Endothelial cell of hepatic sinusoid (primary cell): ENCODE results near the gene MRPL17.
"Not testable (repeated sequence)": the region's sequence is repeated elsewhere in the genome, so short reads cannot be mapped to it uniquely, and the experiment has no call there.

Experiments
- in situ Hi-C: cut with HindIII; loops from 2 replicates; pipeline ENCODE4 v1.10.0; 2017; ENCODE audit warnings: low sequenced_read_pairs

Gene MRPL17

DNA sequence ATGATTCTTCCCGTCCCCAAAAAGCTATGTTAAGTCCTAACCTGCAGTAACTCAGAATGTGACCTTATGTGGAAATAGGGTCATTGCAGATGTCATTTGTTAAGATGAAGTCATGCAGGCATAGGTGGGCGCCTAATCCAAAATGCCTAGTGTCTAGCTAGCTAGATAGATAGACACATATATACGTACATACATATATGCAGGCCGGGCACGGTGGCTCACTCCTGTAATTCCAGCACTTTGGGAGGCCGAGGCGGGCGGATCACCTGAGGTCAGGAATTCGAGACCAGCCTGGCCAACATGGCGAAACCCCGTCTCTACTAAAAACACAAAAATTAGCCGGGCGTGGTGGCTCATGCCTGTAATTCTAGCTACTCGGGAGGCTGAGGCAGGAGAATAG is 928 bp upstream of the MRPL17 start:
- in situ Hi-C loops, result not testable (repeated sequence)

DNA sequence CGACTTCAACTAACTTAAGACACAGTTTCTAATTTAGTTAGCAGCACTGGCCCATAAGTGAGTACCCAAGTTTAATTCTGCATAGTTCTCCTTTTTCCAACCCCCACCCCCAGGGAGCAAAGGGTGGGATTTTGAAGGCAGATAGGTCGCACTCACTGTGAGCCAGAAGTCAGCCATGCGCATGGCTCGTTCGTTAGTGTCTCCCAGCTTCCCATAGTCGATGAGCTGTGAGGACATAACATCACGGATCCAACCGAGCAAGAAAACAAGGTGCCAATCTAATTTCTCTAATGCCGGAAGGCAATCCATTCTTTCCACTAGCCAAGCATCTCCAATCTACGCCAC is 577 bp downstream of the MRPL17 start:
- in situ Hi-C loops, result no loop called here

GRCh38 chr11:6681949-6682348 is 1.2 kb downstream of the MRPL17 start:
- in situ Hi-C loops, result no loop called here

DNA sequence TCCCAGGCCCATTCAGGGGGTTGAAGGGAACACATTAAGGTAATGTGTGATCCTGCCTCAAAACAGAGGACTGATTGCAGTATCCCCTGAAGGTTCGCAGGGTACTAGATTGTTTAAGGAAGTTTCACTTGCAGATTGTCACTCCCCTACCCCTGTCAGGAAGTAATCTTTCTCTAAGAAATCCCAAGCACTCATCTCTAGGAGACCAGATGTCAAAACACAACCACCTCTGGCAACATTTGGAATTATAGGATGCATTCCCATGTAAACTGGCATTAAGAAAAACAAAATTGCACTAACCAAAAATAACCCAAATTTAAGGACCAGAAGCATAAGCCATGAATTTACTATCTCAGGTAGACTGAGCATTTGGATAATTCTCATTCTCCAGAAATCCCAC is 1.6 kb downstream of the MRPL17 start:
- in situ Hi-C loops, result no loop called here

DNA sequence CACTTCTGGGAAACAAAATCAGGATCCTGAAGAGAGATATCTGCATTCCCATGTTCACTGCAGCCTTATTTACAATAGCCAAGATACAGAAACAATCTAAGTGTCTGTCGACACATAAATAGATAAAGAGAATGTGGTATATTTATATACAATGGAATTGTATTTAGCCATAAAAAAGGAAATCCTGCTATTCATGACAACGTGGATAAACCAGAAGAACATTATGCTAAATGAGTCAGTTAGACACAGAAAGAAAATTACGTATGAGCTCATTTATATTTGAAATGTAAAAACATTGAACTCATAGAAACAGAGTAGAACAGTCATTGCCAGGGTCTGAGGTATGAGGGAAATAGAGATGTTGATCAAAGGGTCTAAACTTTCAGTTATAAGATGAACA is 6.1 kb downstream of the MRPL17 start:
- in situ Hi-C loops, result no loop called here

- in situ Hi-C loops, result no loop called here
Measured at GRCh38 chr11:6674862-6675261, 8.3 kb downstream of the MRPL17 start.

GRCh38 chr11:6674219-6674597 is 8.9 kb downstream of the MRPL17 start:
- in situ Hi-C loops, result no loop called here

DNA sequence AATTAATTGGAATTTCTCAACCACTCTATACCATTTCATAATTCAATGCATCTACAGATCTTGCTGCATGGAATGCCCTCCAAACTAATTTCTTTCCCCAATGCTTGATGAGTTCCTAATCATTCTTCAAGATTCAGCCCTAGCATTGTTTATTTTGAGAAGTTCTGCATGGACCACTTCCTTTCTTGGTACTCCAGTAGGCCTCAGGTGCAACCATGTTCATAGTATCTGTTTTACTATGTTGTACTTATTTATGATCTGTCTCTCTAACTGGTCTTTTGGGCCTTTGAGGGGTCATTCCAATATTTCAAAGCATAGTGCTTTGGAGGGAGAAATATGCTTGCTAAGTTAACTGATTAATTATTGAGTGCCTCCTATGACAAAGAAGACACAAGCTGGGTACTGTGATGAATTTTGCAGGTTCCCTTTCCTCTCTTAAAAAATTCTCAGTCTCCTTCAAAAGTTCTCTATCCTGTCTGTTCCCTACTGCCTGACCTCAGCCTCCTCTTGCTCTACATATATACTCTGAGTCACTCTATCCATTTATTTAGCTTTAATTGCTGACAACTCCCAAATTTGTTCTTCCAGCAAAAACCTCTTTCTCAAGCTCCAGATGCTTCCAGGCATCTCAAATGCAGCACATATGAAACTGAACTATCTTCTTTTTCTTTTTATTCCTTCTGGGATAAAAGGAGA is 9.5 kb downstream of the MRPL17 start:
- in situ Hi-C loops, result no loop called here

DNA sequence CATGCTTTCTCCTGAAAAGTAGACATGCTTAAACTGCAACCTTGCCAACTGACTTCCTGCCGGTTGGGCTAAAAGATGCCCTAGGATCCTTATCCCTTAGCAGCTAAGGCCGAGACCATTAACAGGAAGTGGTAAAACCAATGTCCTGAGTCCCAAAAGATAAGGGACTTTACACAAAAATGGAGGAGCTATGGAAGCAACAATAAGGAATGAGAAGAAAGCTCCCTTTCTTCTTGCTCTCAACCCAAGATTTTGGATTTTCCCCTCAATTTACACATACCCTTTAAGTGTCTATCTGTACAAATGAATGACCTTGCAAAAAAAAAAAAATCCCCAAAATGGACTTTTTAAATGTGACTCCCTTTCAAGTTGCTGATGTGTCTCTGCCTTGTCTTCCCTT is 11.1 kb downstream of the MRPL17 start:
- in situ Hi-C loops, result no loop called here

DNA sequence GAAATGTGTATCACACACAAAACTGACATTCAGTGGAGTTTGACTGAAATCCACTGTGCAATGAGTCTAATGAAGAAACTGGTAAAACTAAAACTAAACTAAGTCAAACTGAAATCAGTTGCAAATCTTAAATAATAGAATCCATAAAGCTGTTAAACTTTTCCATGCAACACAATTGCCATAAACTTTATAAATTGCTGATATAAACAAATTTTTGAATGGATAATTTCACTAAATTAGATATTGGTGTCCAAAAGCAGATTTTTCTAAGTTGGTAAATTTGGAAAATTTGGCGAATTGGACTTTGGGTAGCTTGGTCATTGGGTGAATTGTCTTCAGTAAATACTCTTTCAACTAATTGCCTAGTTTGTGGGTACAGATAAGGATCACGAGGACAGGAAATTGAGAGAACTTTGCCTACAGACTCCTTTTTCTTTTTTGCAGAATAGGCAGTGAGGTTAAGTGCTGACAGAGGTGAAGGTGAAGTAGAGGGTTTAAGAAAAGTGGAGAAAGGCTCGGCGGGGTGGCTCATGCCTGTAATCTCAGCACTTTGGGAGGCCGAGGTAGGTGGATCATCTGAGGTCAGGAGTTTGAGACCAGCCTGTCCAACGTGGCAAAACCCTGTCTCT is 12.8 kb downstream of the MRPL17 start:
- in situ Hi-C loops, result no loop called here

DNA sequence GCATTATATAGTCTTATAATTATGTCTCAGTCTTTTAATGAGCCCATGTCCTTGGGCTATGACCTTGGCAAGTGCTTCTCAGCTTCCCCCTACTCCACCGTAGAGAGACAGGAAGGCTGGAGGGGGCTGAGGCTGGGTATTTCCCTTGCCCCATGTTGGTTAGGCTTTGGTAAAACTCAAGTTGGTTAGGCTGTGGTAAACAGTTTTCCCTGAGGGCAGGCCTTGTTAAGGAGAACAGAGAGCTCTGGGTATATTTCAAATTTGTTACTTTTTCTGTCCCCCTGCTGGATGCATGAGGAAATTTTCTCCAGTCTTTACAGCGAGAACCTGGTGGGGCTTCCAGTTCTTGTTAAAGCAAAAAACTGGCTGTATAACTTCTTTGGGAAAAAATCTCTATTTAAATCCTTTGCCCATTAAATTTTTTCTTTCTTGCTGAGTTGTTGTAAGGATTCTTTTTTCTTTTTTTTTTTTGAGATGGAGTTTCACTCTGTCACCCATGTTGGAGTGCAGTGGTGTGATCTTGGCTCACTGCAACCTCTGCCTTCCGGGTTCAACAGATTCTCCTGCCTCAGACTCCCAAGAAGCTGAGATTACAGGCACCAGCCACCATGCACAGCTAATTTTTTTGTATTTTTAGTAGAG is 15.3 kb downstream of the MRPL17 start:
- in situ Hi-C loops, result no loop called here

DNA sequence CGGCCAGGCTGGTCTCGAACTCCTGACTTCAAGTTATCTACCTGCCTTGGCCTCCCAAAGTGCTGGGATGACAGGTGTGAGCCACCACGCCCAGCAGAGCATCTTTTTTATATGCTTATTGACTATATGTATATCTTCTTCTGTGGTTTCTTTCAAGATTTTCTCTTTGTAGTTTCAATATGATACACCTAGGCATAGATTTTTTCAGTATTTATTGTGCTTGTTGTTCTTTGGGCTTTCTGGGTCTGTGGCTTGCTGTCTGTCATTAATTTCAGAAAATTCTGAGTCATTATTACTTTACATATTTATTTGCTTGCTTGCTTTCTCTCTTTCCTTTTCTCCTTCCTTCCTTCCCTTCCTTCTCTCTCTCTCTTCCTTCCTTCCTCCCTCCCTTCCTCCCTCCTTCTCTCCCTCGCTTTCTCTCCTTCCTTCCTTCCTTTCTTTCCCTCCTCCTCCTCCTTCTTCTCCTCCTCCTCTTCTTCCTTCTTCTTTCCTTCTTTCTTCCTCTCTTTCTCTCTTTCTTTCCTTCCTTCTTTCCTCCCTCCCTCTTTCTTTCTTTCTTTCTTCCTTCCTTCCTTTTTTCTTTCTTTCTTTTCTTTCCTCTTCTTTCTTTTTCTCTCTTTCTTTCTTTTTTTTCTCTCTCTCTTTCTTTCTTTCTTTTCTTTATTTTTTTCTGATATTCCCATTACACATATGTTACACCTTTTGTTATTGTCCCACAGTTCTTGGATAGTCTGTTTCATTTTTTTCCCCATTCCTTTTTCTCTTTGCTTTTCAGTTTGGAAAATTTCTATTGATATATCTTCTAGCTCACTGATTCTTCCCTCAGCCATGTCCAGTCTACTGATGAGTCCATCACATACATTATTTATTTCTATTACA is 16.6 kb downstream of the MRPL17 start:
- in situ Hi-C loops, result no loop called here

GRCh38 chr11:6664551-6664950 is 18.6 kb downstream of the MRPL17 start:
- in situ Hi-C loops, result no loop called here

- in situ Hi-C loops, result no loop called here
Measured at GRCh38 chr11:6663794-6664469, 19.2 kb downstream of the MRPL17 start.

- in situ Hi-C loops, result no loop called here
Measured at GRCh38 chr11:6660712-6661111, 22.4 kb downstream of the MRPL17 start.

DNA sequence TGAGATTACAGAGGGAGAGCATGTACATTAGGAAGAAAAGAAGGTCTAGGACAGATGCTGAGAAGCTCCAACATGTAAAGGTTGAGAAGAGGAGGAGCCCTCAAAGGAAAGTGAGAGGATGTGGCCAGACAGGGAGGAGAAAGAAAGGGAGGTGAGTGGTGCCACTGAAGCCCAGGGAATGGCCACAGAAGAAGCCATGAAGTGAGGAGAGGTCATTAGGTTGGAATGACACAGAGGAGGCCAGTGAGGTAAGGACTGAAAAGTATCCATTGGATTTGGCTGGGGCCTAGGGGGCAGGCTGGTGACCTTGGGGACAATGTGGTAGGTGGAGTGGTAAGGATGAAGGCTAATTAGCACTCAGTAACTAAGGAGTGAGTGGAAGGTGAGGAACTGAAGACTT is 24.5 kb downstream of the MRPL17 start:
- in situ Hi-C loops, result no loop called here

DNA sequence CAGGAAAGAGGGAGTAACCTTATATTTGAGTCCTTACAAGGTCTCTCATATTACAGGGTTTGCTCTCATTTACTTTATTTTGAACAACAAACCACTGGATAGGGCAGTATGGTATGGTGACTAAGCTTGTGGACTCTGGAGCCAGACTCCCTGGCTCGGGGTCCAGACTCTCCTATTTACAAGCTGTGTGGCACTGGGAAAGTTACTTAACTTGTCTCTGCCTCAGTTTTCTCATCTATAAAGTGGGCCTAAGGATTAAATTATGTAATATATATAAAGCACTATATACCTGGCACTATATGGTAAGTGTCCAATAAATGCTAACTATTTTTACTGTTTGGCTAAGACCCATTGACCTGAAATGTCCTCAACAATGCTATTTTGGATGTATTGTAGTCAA is 25.8 kb downstream of the MRPL17 start:
- in situ Hi-C loops, result no loop called here

DNA sequence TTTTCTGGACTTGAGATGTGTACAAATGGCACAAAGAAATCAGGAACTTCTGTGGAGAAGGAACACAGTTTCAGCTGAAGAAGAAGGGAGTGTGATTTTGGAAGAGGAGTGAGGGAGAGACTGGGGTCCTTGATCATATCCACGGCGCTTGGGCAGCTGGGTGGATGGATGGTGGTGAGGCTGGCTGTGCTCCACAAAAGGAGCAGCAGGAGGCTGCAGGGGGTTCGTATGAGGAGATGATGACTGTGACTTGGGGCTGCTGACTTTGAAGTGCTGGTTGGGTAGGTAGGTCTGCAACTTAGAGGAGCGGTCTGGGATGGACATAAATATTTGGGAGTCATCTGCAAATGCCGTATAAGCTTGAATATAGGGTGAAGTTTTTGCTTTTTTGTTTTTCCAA is 26.2 kb downstream of the MRPL17 start:
- in situ Hi-C loops, result no loop called here

GRCh38 chr11:6656584-6656915 is 26.6 kb downstream of the MRPL17 start:
- in situ Hi-C loops, result no loop called here

GRCh38 chr11:6655790-6656583 is 27.2 kb downstream of the MRPL17 start, which contains the start of gene DCHS1:
Gene DCHS1 (minus strand): TSS chr11:6655809. CDS start chr11:6641613, 14,196 bp downstream.
- in situ Hi-C loops, result no loop called here
